Adrenal gland (tissue), 12 donors: ENCODE results near the gene AHNAK2. TPM values are rescaled to one million over a fixed set of nuclear protein-coding genes. Genes with fewer than 3 reads are reported as not detected.

Experiments used
- DNase-seq, 7 donors: peaks; one replicate each; pipeline ENCODE4 v3.0.0-alpha.2; 2019 to 2020
- H3K27ac ChIP-seq, 5 donors: fragments of 200-600 bp; sonication (generic) in 4 of 5; 1 replicate in 3 of 5; 2 replicates in 2 of 5; pipeline versions ENCODE4 v1.5.1 to v1.8.0; 2016 to 2020; ENCODE audit warnings: mild to moderate bottlenecking in 1 of 5
- H3K27me3 ChIP-seq: fragments of 200-600 bp; 2 replicates; pipeline ENCODE4 v1.8.0; 2021
- H3K36me3 ChIP-seq, 2 donors: fragments of 200-600 bp; replicated peaks in 1 of 2; 1 replicate in 1 of 2; 2 replicates in 1 of 2; pipeline versions ENCODE4 v1.5.1 to v1.8.0; 2018 to 2022
- H3K4me1 ChIP-seq, 2 donors: fragments of 200-600 bp; replicated peaks in 1 of 2; 1 replicate in 1 of 2; 2 replicates in 1 of 2; pipeline versions ENCODE4 v1.5.1 to v1.8.0; 2018 to 2021
- H3K4me3 ChIP-seq, 4 donors: fragments of 200-600 bp; sonication (generic) in 3 of 4; one replicate each; pipeline ENCODE4 v1.5.1; 2016 to 2018
- H3K9me3 ChIP-seq, 3 donors: fragments of 200-600 bp; sonication (generic) in 1 of 3; replicated peaks in 1 of 3; 1 replicate in 2 of 3; 2 replicates in 1 of 3; pipeline versions ENCODE4 v1.5.1 to v1.8.0; 2016 to 2021
- POLR2A ChIP-seq, 2 donors: fragments of 450-650 bp; IDR thresholded peaks; one replicate each; pipeline ENCODE4 v1.6.1; 2017; ENCODE audit warnings: antibody characterized with exemption in 2 of 2, mild to moderate bottlenecking in 2 of 2, moderate library complexity in 1 of 2
- WGBS, 4 donors: extraction: QIAGEN DNeasy Blood & Tissue Kit in 2 of 4; methylation state at CpG; one replicate each; pipeline versions ENCODE4 v1.1.5 to v1.1.7; 2013 to 2017; 5-methylcytosine and 5-hydroxymethylcytosine counted together
- intact Hi-C, 2 donors: fragments of 100-400 bp; cut with DNase I; formaldehyde crosslinking; loops; one replicate each; pipeline versions ENCODE4 v1.14.1 to v1.15.0; 2022 to 2023
- polyA plus RNA-seq, 3 donors: library from polyadenylated mRNA; stranded (reverse); fragments of 200-250 nt in 2 of 3; fragments of 350-450 nt in 1 of 3; fragmentation: Illumina TruSeq in 1 of 3; extraction: RNeasy Lipid Tissue Mini Kit (QIAGEN cat#74804) in 1 of 3; gene quantifications; one replicate each; pipeline ENCODE4 v1.2.3, GENCODE V29; 2013 to 2014
- total RNA-seq, 9 donors: library from RNA; depleted of rRNA in 4 of 9; stranded (reverse); fragments of >200 nt in 4 of 9; fragments of 120-200 nt in 1 of 9; fragmentation: NEBNext Ultra II Directional in 1 of 9; extraction: Animal tissue kit (Norgen Biotek cat#: 25700) in 1 of 9; gene quantifications; one replicate each; pipeline versions ENCODE4 v1.1.0 to v1.2.4, GENCODE V29; 2013 to 2023
- TF ChIP-seq, protein P1 (sequence below), 6 experiments: fragments of 450-650 bp in 4 of 6; fragments of 200-600 bp in 2 of 6; sonication (generic) in 1 of 6; IDR thresholded peaks; 1 replicate in 5 of 6; 2 replicates in 1 of 6; pipeline versions ENCODE4 v1.5.1 to v1.8.0; 2016 to 2021; ENCODE audit warnings: antibody characterized with exemption in 6 of 6, mild to moderate bottlenecking in 2 of 6, moderate library complexity in 1 of 6
- donor health status: healthy with polysubstance abuse.
- donor health status: Bipolar disorder and iron deficiency.
- donor health status: DM: yes; HTN: yes; CAD: no.
- donor health status: DM: no; HTN: no; CAD: no.
- donor health status: DM: no; HTN: no; CAD: no.
- donor health status: DM: yes; HTN: yes; CAD: no.

Gene AHNAK2
- total and polyA plus RNA-seq, 12 donors = 0.67 to 16.0 (median 4.1) TPM

DNA sequence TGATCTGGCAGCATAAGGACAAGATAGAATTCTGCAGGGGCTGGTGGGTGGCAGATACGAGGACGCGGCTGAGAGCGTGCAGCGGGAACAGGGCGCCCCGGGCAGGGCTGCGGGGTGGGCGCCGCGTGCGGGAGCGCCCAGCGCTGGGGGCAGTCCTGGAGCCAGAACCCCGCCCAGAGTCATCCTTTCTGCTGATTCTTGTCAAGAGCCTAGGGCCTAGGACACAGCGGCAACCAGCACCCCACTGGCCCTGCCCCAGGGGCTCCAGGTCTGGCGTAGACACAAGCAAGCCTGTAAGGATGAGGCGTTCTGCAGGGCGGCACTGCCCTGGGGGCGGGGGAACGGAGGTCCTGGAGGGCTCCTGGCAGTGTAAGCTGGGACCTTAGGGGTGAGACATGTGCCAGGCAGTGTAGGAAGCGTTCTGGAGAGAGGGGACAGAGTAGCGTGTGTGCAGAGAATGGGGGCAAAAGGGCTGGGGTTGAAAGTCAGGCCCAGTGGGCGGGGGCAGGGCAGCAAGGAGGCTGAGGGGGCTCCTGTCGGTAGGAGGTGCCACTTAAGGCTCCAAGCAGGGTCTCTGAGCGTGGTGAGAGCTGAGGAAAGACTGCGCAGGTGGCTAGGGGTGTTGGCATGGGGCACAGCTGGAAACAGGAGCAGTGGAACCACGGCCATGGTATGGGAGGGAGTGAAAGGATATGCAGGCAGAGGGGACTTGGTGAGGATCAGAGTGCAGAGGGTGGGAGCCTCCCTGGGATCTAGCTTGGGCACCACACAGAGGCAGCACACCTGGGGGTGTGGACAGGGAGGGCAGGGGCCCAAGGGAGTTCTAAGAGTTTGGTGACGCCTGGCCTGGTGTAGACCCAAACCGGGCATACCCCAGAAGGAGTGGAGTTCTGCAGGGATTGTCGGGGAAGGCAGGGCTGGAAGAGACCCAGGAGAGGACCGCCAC lies 845 bp upstream of the AHNAK2 start:
- DNase-seq = peak in 2 of 7 donors; percentile 30 to 34
- Histone ChIP-seq H3K27ac (peak overlapping the region in 2 of 5 donors; percentile 79 to 82), H3K27me3 (no peaks in the 10 kb centered on the region), H3K4me1 (peaks cover 10 to 27% of the 10 kb centered on the region in 2 donors), H3K9me3 (no peaks in the 10 kb centered on the region), H3K36me3 (no peaks in the 10 kb centered on the region), H3K4me3 (peak overlapping the region in 1 of 4 donors; percentile 64)
- WGBS, 4 donors = 66 to 79% (median 68%) methylated on average over 21 to 32 of the region's 32 CpGs
- no peak for TF ChIP-seq POLR2A (IDR thresholded peaks at IDR 0.05)
- TF ChIP-seq, protein P1, sequence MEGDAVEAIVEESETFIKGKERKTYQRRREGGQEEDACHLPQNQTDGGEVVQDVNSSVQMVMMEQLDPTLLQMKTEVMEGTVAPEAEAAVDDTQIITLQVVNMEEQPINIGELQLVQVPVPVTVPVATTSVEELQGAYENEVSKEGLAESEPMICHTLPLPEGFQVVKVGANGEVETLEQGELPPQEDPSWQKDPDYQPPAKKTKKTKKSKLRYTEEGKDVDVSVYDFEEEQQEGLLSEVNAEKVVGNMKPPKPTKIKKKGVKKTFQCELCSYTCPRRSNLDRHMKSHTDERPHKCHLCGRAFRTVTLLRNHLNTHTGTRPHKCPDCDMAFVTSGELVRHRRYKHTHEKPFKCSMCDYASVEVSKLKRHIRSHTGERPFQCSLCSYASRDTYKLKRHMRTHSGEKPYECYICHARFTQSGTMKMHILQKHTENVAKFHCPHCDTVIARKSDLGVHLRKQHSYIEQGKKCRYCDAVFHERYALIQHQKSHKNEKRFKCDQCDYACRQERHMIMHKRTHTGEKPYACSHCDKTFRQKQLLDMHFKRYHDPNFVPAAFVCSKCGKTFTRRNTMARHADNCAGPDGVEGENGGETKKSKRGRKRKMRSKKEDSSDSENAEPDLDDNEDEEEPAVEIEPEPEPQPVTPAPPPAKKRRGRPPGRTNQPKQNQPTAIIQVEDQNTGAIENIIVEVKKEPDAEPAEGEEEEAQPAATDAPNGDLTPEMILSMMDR (IDR thresholded peaks at IDR 0.05) = no peak
- intact Hi-C loops = loop anchor here in 1 of 2 donors (5.0 kb wide), 1 partner anchor 68 kb away; no protein-coding TSS in a partner anchor

DNA sequence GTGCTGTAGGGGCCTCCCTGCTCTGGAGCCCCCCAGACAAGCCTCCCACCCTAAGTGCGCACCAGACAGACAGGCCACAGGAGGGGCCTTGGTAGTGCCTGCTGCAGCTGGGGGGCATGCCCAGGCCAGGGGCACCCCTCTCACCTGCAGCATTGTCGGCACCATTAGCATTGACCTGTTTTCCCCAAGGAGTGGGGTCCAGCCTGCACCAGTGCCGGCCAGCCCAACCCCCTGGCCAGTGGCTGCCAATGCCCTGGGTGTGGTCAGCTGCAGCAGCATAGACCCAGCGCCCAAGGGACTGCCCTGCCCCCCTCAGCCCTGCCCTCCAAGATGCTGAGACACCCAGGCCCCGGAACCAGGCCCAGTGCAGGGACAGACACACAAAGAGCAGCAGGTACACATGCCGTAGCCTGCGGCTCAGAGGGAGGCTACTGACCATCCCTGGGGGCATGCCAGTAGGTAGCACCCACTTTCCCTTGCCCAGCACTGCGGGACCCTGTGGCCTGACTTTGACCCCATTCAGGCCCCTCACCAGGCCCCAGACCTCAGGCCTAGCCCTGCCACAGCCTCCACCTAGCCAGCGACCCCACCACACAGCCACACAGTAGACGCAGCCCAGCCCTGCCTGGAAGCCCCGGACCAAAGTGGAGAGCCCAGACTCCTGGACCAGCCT lies 1.0 kb downstream of the AHNAK2 start:
- peak in 1 of 7 donors; percentile 29 for DNase-seq
- Histone ChIP-seq H3K27ac (no peak overlapping the region), H3K4me3 (peak overlapping the region in 1 of 4 donors; percentile 64), H3K4me1 (peaks cover 20 to 41% of the 10 kb centered on the region in 2 donors), H3K9me3 (no peaks in the 10 kb centered on the region), H3K27me3 (no peaks in the 10 kb centered on the region), H3K36me3 (no peaks in the 10 kb centered on the region)
- 73 to 92% (median 85%) methylated on average over 4 to 11 of the region's 11 CpGs for WGBS, 4 donors
- TF ChIP-seq, protein P1 (IDR thresholded peaks at IDR 0.05) = no peak
- no peak for TF ChIP-seq POLR2A (IDR thresholded peaks at IDR 0.05)
- intact Hi-C loops = loop anchor here (2.0 to 5.0 kb wide), 2 partner anchors 70 kb away; no protein-coding TSS in a partner anchor

DNA sequence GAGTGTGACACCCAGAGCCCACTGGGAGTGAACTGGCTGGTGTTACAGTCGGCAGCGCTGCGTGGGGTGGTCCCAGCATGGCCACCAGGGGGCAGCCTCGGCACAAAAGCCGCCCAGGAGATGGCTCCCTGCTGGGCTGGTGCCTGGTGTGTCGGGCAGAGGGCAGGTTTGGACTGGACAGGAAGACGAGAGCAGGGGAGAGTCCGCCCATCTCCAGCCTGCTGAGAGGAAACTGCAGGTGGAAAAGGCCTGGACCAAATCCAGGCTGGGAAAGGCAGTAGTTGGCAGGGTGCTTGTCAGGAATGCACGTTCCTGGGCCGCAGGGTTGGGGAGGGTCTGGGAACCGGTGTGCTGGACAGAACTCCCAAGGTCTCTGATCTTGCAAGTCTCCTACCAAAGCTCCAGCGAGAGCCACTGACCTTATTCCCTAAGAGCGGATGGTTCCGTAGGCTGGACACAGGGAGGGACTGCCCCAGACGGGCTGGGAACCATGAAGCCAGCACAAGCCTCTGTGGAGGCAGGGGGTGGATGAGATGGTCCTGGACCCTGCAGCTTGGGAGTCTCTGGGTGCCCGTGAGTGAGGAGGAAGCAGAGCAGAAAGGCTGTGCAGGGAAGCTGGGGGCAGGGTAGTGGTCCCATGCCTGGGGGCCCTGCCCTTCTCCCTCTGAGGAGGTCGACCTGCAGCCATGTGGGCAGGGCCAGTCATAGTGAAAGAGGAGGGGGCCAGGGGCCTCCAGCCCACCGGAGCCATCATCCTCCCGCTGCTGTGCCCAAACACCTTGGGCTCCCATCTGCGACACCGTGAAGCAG lies 1.8 kb downstream of the AHNAK2 start:
- peaks cover 20 to 41% of the 10 kb centered on the region in 2 donors for H3K4me1 ChIP-seq
- no peak overlapping the region for H3K4me3 ChIP-seq
- no peaks in the 10 kb centered on the region for H3K27me3 ChIP-seq
- H3K36me3 ChIP-seq = no peaks in the 10 kb centered on the region
- TF ChIP-seq, protein P1 (IDR thresholded peaks at IDR 0.05) = peak; percentile 93 to 98 (median 96)
- no peak for TF ChIP-seq POLR2A (IDR thresholded peaks at IDR 0.05)
- 31 to 49% (median 32%) methylated on average over 10 to 21 of the region's 21 CpGs for WGBS, 4 donors
- intact Hi-C loops = loop anchor here (2.0 to 5.0 kb wide), 2 partner anchors 70 to 71 kb away; no protein-coding TSS in a partner anchor
- no peaks in the 10 kb centered on the region for H3K9me3 ChIP-seq
- H3K27ac ChIP-seq = no peak overlapping the region
- DNase-seq = peak; percentile 86 to 94 (median 90)
